Esophagus (tissue), 2 donors: ENCODE data around the gene CD44. TPM values are rescaled to one million over a fixed set of nuclear protein-coding genes. Genes with fewer than 3 reads are reported as not detected.

Experiments
- H3K27ac ChIP-seq, 2 donors: one replicate each; pipeline ENCODE4 v1.5.1; 2013; ENCODE audit warnings: low read depth in 2 of 2, mild to moderate bottlenecking in 2 of 2, inconsistent platforms in 1 of 2, low read length in 1 of 2, moderate library complexity in 1 of 2
- H3K27me3 ChIP-seq, 2 donors: one replicate each; pipeline ENCODE4 v1.6.1; 2013; ENCODE audit warnings: low read length in 2 of 2, control low read depth in 1 of 2, mild to moderate bottlenecking in 1 of 2; ENCODE audit not compliant: insufficient read depth in 2 of 2, control insufficient read depth in 1 of 2
- H3K36me3 ChIP-seq, 2 donors: one replicate each; pipeline ENCODE4 v1.6.1; 2013; ENCODE audit warnings: low read length in 1 of 2; ENCODE audit not compliant: control insufficient read depth in 2 of 2, insufficient read depth in 2 of 2
- H3K4me1 ChIP-seq, 2 donors: one replicate each; pipeline ENCODE4 v1.6.1; 2013; ENCODE audit warnings: low read length in 1 of 2; ENCODE audit not compliant: control insufficient read depth in 2 of 2, insufficient read depth in 2 of 2
- H3K4me3 ChIP-seq, 2 donors: one replicate each; pipeline ENCODE4 v1.5.1; 2013; ENCODE audit warnings: low read length in 2 of 2, mild to moderate bottlenecking in 2 of 2, low read depth in 1 of 2, moderate library complexity in 1 of 2
- H3K9me3 ChIP-seq, 2 donors: one replicate each; pipeline ENCODE4 v1.6.1; 2013; ENCODE audit warnings: mild to moderate bottlenecking in 2 of 2, low read depth in 1 of 2, low read length in 1 of 2, moderate library complexity in 1 of 2; ENCODE audit not compliant: control insufficient read depth in 2 of 2, insufficient read depth in 1 of 2
- WGBS, 2 donors: extraction: QIAGEN DNeasy Blood & Tissue Kit; methylation state at CpG; one replicate each; pipeline ENCODE4 v1.1.7; 2013; 5-methylcytosine and 5-hydroxymethylcytosine counted together
- polyA plus RNA-seq, 2 donors: library from polyadenylated mRNA; stranded (reverse); fragments of 200-250 nt; gene quantifications; one replicate each; pipeline ENCODE4 v1.2.3, GENCODE V29; 2013
- donor health status: healthy with polysubstance abuse.
- donor health status: Bipolar disorder and iron deficiency.

Gene CD44
- polyA plus RNA-seq, 2 donors: 130 to 161 TPM

GRCh38 chr11:35210876-35211546 lies 72.0 kb downstream of the CD44 start:
- Histone ChIP-seq H3K36me3 (peaks cover 7 to 12% of the 10 kb centered on the region in 2 donors), H3K27me3 (no peaks in the 10 kb centered on the region), H3K9me3 (no peaks in the 10 kb centered on the region), H3K4me1 (no peaks in the 10 kb centered on the region), H3K27ac (no peak overlapping the region), H3K4me3 (no peak overlapping the region)
- 78 to 89% methylated on average over 3 of the region's 3 CpGs for WGBS, 2 donors

- H3K27ac ChIP-seq: no peak overlapping the region
- no peaks in the 10 kb centered on the region for H3K9me3 ChIP-seq
- H3K4me3 ChIP-seq: no peak overlapping the region
- peaks cover 9 to 10% of the 10 kb centered on the region in 2 donors for H3K36me3 ChIP-seq
- no peaks in the 10 kb centered on the region for H3K27me3 ChIP-seq
- peaks cover 0 to 3% of the 10 kb centered on the region in 2 donors for H3K4me1 ChIP-seq
- WGBS, 2 donors: 80 to 93% methylated on average over 3 of the region's 3 CpGs
These were observed 73.0 kb downstream of the CD44 start for GRCh38 chr11:35211952-35212351.

- H3K36me3 ChIP-seq: peaks cover 9 to 10% of the 10 kb centered on the region in 2 donors
- H3K9me3 ChIP-seq: no peaks in the 10 kb centered on the region
- peaks cover 0 to 3% of the 10 kb centered on the region in 2 donors for H3K4me1 ChIP-seq
- H3K27me3 ChIP-seq: no peaks in the 10 kb centered on the region
- whole genome bisulfite sequencing, 2 donors: 88 to 89% methylated on average over 2 of the region's 2 CpGs
- H3K27ac ChIP-seq: no peak overlapping the region
- no peak overlapping the region for H3K4me3 ChIP-seq
These were observed 75.3 kb downstream of the CD44 start for GRCh38 chr11:35214226-35214770.

- no peaks in the 10 kb centered on the region for H3K27me3 ChIP-seq
- H3K27ac ChIP-seq: no peak overlapping the region
- WGBS, 2 donors: 27 to 37% methylated on average over 1 of the region's 1 CpG
- H3K9me3 ChIP-seq: no peaks in the 10 kb centered on the region
- peaks cover 8 to 13% of the 10 kb centered on the region in 2 donors for H3K36me3 ChIP-seq
- H3K4me3 ChIP-seq: no peak overlapping the region
- H3K4me1 ChIP-seq: peaks cover 0 to 3% of the 10 kb centered on the region in 2 donors
These were observed 75.8 kb downstream of the CD44 start for GRCh38 chr11:35214792-35215193.

GRCh38 chr11:35215945-35216344 lies 77.0 kb downstream of the CD44 start:
- H3K36me3 ChIP-seq: peaks cover 11 to 14% of the 10 kb centered on the region in 2 donors
- H3K4me1 ChIP-seq: peaks cover 0 to 3% of the 10 kb centered on the region in 2 donors
- no peaks in the 10 kb centered on the region for H3K9me3 ChIP-seq
- H3K4me3 ChIP-seq: no peak overlapping the region
- H3K27ac ChIP-seq: no peak overlapping the region
- no peaks in the 10 kb centered on the region for H3K27me3 ChIP-seq

- Histone ChIP-seq H3K4me1 (peaks cover 0 to 3% of the 10 kb centered on the region in 2 donors), H3K27ac (peak overlapping the region; percentile 40 to 59), H3K36me3 (peaks cover 11 to 14% of the 10 kb centered on the region in 2 donors), H3K4me3 (no peak overlapping the region), H3K27me3 (no peaks in the 10 kb centered on the region), H3K9me3 (no peaks in the 10 kb centered on the region)
- 29 to 33% methylated on average over 3 of the region's 3 CpGs for WGBS, 2 donors
These were observed 78.1 kb downstream of the CD44 start for GRCh38 chr11:35216962-35217678.

GRCh38 chr11:35218956-35219355 lies 80.0 kb downstream of the CD44 start:
- Histone ChIP-seq H3K36me3 (peaks cover 15 to 17% of the 10 kb centered on the region in 2 donors), H3K9me3 (no peaks in the 10 kb centered on the region), H3K27ac (peak overlapping the region in 1 of 2 donors; percentile 22), H3K4me1 (peaks cover 0 to 5% of the 10 kb centered on the region in 2 donors), H3K4me3 (no peak overlapping the region), H3K27me3 (no peaks in the 10 kb centered on the region)
- 80 to 87% methylated on average over 1 of the region's 1 CpG for WGBS, 2 donors

- no peak overlapping the region for H3K27ac ChIP-seq
- 63 to 66% methylated on average over 9 of the region's 9 CpGs for WGBS, 2 donors
- no peaks in the 10 kb centered on the region for H3K27me3 ChIP-seq
- H3K36me3 ChIP-seq: peaks cover 9 to 22% of the 10 kb centered on the region in 2 donors
- H3K4me1 ChIP-seq: peaks cover 0 to 2% of the 10 kb centered on the region in 2 donors
- H3K4me3 ChIP-seq: no peak overlapping the region
- no peaks in the 10 kb centered on the region for H3K9me3 ChIP-seq
These were observed 84.4 kb downstream of the CD44 start for GRCh38 chr11:35223371-35223796.

- peaks cover 9 to 27% of the 10 kb centered on the region in 2 donors for H3K36me3 ChIP-seq
- no peaks in the 10 kb centered on the region for H3K9me3 ChIP-seq
- H3K27ac ChIP-seq: no peak overlapping the region
- no peaks in the 10 kb centered on the region for H3K27me3 ChIP-seq
- H3K4me1 ChIP-seq: peaks cover 0 to 2% of the 10 kb centered on the region in 2 donors
- WGBS, 2 donors: 65 to 93% methylated on average over 1 of the region's 1 CpG
- H3K4me3 ChIP-seq: no peak overlapping the region
These were observed 85.0 kb downstream of the CD44 start for GRCh38 chr11:35223991-35224390.
